Endothelial cell of umbilical vein (primary cell): ENCODE results near the gene SEZ6L. TPM values are rescaled to one million over a fixed set of nuclear protein-coding genes. Genes with fewer than 3 reads are reported as not detected.

ENCODE experiments used
- BruUV-seq: library from RNA; stranded (reverse); fragments of 400-500 nt; replicated peaks from 2 replicates; lab custom pipeline; 2021; lab: Mats Ljungman, UMichigan
- CTCF ChIA-PET: fragments of 300-600, 350-600 bp; sonication (Branson Sonifier 250); formaldehyde crosslinking; loops from one replicate; lab custom pipeline; 2021; ENCODE audit warnings: antibody characterized with exemption, inconsistent platforms; lab: Charles Lee
- POLR2A ChIA-PET: fragments of 300-600, 350-600 bp; sonication (Branson Sonifier 250); formaldehyde crosslinking; loops from one replicate; lab custom pipeline; 2021; ENCODE audit warnings: antibody characterized with exemption, inconsistent platforms; lab: Charles Lee
- DNase-seq: peaks from one replicate; pipeline ENCODE4 v3.0.0-alpha.2; 2011; ENCODE audit warnings: low read depth, low spot score
- FAIRE-seq: peaks from 2 replicates; lab custom pipeline; 2011; peaks lifted over from hg19 to GRCh38; lab: Jason Lieb, UNC
- H2AFZ ChIP-seq: 2 replicates; pipeline ENCODE4 v1.6.0; 2012; ENCODE audit warnings: low read depth, low read length, control low read depth, inconsistent platforms
- H3K27ac ChIP-seq: 2 replicates; pipeline ENCODE4 v1.5.1; 2011; ENCODE audit warnings: low read depth, mild to moderate bottlenecking, control low read depth, low read length, moderate library complexity; ENCODE audit not compliant: insufficient read depth
- H3K27me3 ChIP-seq, 2 experiments: 2 replicates each; pipeline versions ENCODE4 v1.6.0 to v1.6.1; 2011; ENCODE audit warnings: low read length in 2 of 2, mixed read lengths in 1 of 2; ENCODE audit not compliant: control insufficient read depth in 2 of 2, insufficient read depth in 2 of 2
- H3K36me3 ChIP-seq, 2 experiments: 2 replicates in 1 of 2; 3 replicates in 1 of 2; pipeline ENCODE4 v1.5.1; 2011; ENCODE audit warnings: low read length in 2 of 2, mild to moderate bottlenecking in 1 of 2, moderate library complexity in 1 of 2; ENCODE audit not compliant: control insufficient read depth in 2 of 2, insufficient read depth in 2 of 2; ENCODE audit errors: extremely low read depth in 1 of 2
- H3K4me1 ChIP-seq: 3 replicates; pipeline ENCODE4 v1.5.1; 2011; ENCODE audit warnings: mild to moderate bottlenecking, low read length; ENCODE audit not compliant: control insufficient read depth, insufficient read depth; ENCODE audit errors: extremely low read depth
- H3K4me2 ChIP-seq: 2 replicates; pipeline ENCODE4 v1.6.1; 2011; ENCODE audit warnings: low read length, control low read depth, mixed read lengths; ENCODE audit not compliant: insufficient read depth
- H3K4me3 ChIP-seq, 3 experiments: fragments of 200-600 bp in 1 of 3; sonication (generic), shearing (Covaris generic) in 1 of 3; replicated peaks in 1 of 3; 2 replicates each; pipeline ENCODE4 v1.5.1; 2011 to 2016; ENCODE audit warnings: control low read depth in 3 of 3, low read length in 3 of 3, mild to moderate bottlenecking in 2 of 3, inconsistent platforms in 1 of 3, low read depth in 1 of 3, moderate library complexity in 1 of 3; ENCODE audit not compliant: insufficient read depth in 1 of 3
- H3K79me2 ChIP-seq: 2 replicates; pipeline ENCODE4 v1.6.0; 2012; ENCODE audit warnings: low read length, inconsistent platforms; ENCODE audit not compliant: control insufficient read depth, insufficient read depth
- H3K9ac ChIP-seq: replicated peaks from 2 replicates; pipeline ENCODE3; 2011; ENCODE audit warnings: low read length, control low read depth; ENCODE audit not compliant: insufficient read depth; ENCODE audit errors: extremely low read depth
- H3K9me1 ChIP-seq: replicated peaks from 3 replicates; pipeline ENCODE4 v1.6.0; 2011; ENCODE audit warnings: mild to moderate bottlenecking, low read length; ENCODE audit not compliant: control insufficient read depth, insufficient read depth; ENCODE audit errors: extremely low read depth
- H3K9me3 ChIP-seq: replicated peaks from 2 replicates; pipeline ENCODE4 v1.5.1; 2012; ENCODE audit warnings: low read length, inconsistent platforms; ENCODE audit not compliant: control insufficient read depth, insufficient read depth
- H4K20me1 ChIP-seq: replicated peaks from 2 replicates; pipeline ENCODE3; 2011; ENCODE audit warnings: mild to moderate bottlenecking, low read length; ENCODE audit not compliant: control insufficient read depth, insufficient read depth; ENCODE audit errors: extremely low read depth
- FOS ChIP-seq: IDR thresholded peaks from 2 replicates; pipeline ENCODE4 v1.6.1; 2011; ENCODE audit warnings: mild to moderate bottlenecking, low read length, moderate library complexity, borderline replicate concordance; ENCODE audit not compliant: insufficient read depth
- JUN ChIP-seq: IDR thresholded peaks from 2 replicates; pipeline ENCODE4 v1.6.1; 2011; ENCODE audit warnings: borderline replicate concordance, low read depth; ENCODE audit not compliant: insufficient read length, insufficient read depth
- MYC ChIP-seq: IDR thresholded peaks from one replicate; pipeline ENCODE4 v1.6.1; 2011; ENCODE audit warnings: mild to moderate bottlenecking, low read depth, low read length
- POLR2A ChIP-seq: IDR thresholded peaks from 2 replicates; pipeline ENCODE4 v1.6.1; 2012; ENCODE audit warnings: low read depth, mild to moderate bottlenecking, control low read depth, low read length
- POLR2AphosphoS5 ChIP-seq: IDR thresholded peaks from 2 replicates; pipeline ENCODE4 v1.6.1; 2012; ENCODE audit warnings: low read depth, mild to moderate bottlenecking, control low read depth, low read length, moderate library complexity; ENCODE audit not compliant: insufficient read depth
- dilution Hi-C: fragments of 300-500 bp; cut with MboI; formaldehyde crosslinking; loops from one replicate; pipeline ENCODE4 v1.15.0; 2019; ENCODE audit warnings: low sequenced_read_pairs; ENCODE audit not compliant: extremely low pct_ligation_motif_present
- intact Hi-C: fragments of 100-400 bp; cut with micrococcal nuclease; formaldehyde crosslinking; loops from one replicate; pipeline ENCODE4 v1.10.0; 2022
- polyA plus RNA-seq, 4 experiments: library from polyadenylated mRNA; depleted of rRNA in 3 of 4; stranded (reverse) in 3 of 4; unstranded in 1 of 4; fragments of >200 nt; gene quantifications; 2 replicates each; pipeline versions ENCODE4 v1.2.1 to v1.2.3, GENCODE V29; 2011 to 2012; ENCODE audit warnings: missing spikeins in 1 of 4
- total RNA-seq: library from RNA; stranded (reverse); gene quantifications from 2 replicates; pipeline ENCODE4 v1.2.3, GENCODE V29; 2021

Gene SEZ6L
- total and polyA plus RNA-seq, 2 donors (not counting 3 experiments of a cell fraction or from before 2014, with no cell fraction given): not detected

GRCh38 chr22:26310616-26311015 lies 141.4 kb downstream of the SEZ6L start:
- intact Hi-C loops (no loop called here), dilution Hi-C loops (no loop called here)
- TF ChIP-seq FOS (no peak), MYC (no peak)
- no peaks in the 10 kb centered on the region for H3K9me3 ChIP-seq
- no peak overlapping the region for H3K9ac ChIP-seq
- no peaks in the 10 kb centered on the region for H3K36me3 ChIP-seq
- no peak overlapping the region for H3K4me3 ChIP-seq
- no peak for FAIRE-seq
- no peak for DNase-seq
- H3K4me2 ChIP-seq: no peak overlapping the region
- H3K79me2 ChIP-seq: no peaks in the 10 kb centered on the region
- no peaks in the 10 kb centered on the region for H3K27me3 ChIP-seq
- BruUV-seq: no TSS peak
- H3K9me1 ChIP-seq: no peaks in the 10 kb centered on the region
- no peak overlapping the region for H3K27ac ChIP-seq
- H4K20me1 ChIP-seq: no peaks in the 10 kb centered on the region
- CTCF ChIA-PET: no interaction called here
- no peaks in the 10 kb centered on the region for H3K4me1 ChIP-seq
- H2AFZ ChIP-seq: no peak overlapping the region
- POLR2A ChIA-PET: no interaction called here

GRCh38 chr22:26313291-26313690 lies 144.0 kb downstream of the SEZ6L start:
- no TSS peak for BruUV-seq
- intact Hi-C loops: no loop called here
- DNase-seq (no peak), FAIRE-seq (no peak)
- POLR2A ChIA-PET: no interaction called here
- no peaks in the 10 kb centered on the region for H3K27me3 ChIP-seq
- TF ChIP-seq MYC: no peak
- TF ChIP-seq FOS: no peak
- no peak for TF ChIP-seq JUN
- TF ChIP-seq POLR2AphosphoS5: no peak
- no peak for TF ChIP-seq POLR2A
- CTCF ChIA-PET: no interaction called here
- no peaks in the 10 kb centered on the region for H3K4me1 ChIP-seq
- H3K4me3 ChIP-seq: no peak overlapping the region
- H3K27ac ChIP-seq: no peak overlapping the region
- no peaks in the 10 kb centered on the region for H4K20me1 ChIP-seq
- no peaks in the 10 kb centered on the region for H3K36me3 ChIP-seq
- H3K9me3 ChIP-seq: no peaks in the 10 kb centered on the region
- no peaks in the 10 kb centered on the region for H3K79me2 ChIP-seq
- no peak overlapping the region for H3K4me2 ChIP-seq
- no peak overlapping the region for H2AFZ ChIP-seq
- no peaks in the 10 kb centered on the region for H3K9me1 ChIP-seq
- no peak overlapping the region for H3K9ac ChIP-seq
- dilution Hi-C loops: no loop called here
